ENCODE data around the gene CTNND2. TPM values are rescaled to one million over a fixed set of nuclear protein-coding genes. Genes with fewer than 3 reads are reported as not detected.
A peak's percentile ranks its signal among the peaks of the same experiment; 100 is the strongest.
"Not testable (repeated sequence)": the region's sequence is repeated elsewhere in the genome, so short reads cannot be mapped to it uniquely, and the experiment has no call there.

Gene CTNND2
- total RNA-seq, 1 experiment from 2014 or later = not detected

DNA sequence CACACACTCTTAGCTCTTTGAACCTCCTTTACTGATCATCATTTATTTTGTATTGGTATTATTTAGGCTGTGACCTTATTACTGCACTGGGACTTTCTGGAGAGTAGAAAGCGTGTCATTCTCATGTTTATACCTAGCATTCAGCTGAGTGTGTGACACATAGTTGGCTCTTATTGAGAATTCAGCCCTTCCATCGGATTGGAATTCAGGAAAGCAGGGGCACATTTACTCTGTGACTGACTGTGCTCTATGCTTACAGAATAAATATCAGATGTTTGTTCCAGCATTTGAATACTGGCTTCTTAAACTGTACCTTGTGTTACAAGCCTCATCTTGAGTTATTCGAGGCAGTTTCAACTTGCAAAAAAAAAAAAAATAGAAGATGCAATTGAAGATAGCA lies 782.4 kb downstream of the CTNND2 start:
- no peak for DNase-seq (ENCODE audit: low spot score)

DNA sequence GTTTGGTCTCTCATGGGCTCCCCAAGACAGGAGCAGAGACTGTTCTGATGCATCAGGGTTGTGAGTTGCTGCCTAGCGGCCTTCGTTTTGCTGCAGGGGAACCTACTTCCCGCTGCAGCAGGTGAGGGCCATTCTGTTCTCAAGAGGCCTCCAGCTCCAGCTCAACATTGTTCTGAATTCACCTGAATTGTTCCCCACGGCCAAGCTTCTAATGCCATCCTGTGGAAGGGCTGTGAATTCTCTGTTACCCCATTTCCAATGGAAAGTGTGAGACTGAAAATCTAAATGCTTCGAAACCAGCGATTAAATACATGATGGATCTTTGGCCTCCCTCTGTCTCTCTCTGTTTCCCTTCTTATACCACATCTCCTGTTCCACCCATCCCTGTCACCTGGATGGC lies 794.1 kb downstream of the CTNND2 start:
- DNase-seq (ENCODE audit: low spot score) = no peak

DNA sequence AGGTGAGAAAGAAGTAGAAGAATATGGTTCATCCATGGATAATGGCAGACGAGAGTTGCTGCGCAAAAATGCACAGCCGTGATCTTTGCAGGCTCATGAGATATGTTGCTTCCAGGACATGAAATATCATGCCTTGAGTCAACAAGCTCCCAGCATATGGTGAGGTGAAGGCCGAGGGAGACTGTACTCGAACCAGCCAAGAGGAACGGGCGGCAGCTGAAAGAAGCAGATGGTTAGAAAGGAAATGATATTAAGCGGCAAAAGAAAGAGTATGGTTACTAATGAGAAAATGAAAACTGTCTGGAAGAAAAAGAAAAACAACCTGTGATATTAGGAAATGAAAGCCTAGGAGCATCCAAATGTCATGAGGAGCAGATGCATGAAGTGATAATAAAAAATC lies 798.5 kb downstream of the CTNND2 start:
- no peak for DNase-seq (ENCODE audit: low spot score)

DNA sequence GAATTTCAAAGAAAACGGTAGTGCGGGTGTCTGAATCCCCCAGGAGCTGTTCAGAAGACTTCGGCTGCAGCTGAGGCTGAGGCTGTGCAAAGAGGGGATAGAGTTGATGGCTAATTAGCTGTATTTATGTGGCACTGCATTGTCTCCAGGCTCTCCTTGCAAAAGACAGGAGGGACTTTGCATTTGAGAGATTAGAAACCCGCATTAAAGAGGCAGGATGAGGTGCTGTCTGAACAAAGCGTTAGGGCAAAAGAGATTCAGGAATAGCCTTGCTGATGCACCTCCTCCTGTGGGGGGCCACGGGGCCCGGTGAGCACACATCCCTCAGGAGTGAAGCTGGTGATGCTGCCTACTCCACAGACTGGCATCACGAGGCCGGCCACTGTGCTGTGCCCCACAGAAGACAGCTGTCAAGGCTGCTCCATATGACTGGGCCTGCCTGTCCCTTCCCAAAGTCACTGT lies 799.6 kb downstream of the CTNND2 start:
- no peak for DNase-seq (ENCODE audit: low spot score)

DNA sequence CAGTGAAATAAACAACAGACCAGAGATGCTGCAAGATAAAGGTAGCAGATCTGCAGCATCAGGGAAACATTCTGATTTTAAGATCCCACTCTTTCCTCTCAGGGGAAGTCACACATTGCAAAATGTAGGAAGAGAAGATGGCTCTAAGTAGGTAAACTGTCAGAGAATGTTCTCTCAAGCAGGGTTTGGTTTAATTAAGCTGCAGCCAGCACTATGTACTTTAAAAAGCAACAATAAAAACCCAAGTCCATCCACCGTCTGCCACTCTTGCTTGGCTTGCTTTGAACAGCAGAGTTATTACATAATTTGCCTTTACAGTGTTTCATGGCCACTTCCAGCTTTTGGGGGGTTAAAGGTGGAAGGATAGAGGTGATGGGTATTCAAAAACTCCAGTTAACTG lies 800.0 kb downstream of the CTNND2 start:
- DNase-seq (ENCODE audit: low spot score) = no peak

DNA sequence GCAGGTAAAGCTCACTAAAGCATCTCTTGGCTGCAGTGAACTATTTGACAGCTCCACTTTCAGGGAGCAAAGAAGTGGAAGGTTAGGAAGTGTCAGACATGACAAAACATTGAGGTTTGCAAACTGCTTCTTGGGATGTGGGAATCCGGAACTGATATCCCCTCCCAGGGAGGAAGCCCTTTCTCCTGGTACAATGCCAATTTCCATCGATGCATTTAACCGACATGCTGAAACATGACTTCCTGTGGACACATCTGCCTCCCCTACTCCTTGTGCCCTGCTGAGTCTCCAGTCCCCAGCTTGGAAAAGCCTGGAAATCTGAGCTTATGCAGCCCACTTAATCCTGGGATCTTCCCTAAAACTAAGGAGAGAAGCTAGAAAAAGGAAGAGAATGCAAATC lies 820.1 kb downstream of the CTNND2 start:
- DNase-seq (ENCODE audit: low spot score) = no peak

DNA sequence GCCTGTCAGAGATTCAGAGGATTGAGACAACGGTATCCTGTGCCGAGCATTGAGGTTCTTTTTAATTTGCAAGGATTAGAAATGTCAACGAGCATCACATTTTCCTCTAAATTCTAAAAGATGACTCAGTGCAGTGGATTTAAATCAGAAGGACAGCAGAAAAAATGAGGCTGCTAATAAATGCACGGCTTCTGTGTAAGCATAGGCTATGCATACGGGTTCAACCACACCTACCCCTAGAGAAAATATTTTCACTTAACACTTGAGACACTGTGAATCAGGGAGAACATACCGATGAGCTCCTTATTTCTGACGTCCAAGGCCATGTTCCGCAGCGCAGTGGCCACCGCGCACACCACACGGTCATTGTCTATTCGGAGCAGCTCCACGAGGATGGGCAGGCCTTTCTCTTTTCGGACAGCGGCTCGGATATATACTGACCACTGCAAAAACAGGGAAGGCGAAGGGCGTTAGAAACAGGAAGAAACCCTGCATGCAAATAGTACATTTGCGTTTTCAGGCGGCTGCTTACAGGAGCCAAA lies 821.8 kb downstream of the CTNND2 start:
- DNase-seq (ENCODE audit: low spot score) = no peak

DNA sequence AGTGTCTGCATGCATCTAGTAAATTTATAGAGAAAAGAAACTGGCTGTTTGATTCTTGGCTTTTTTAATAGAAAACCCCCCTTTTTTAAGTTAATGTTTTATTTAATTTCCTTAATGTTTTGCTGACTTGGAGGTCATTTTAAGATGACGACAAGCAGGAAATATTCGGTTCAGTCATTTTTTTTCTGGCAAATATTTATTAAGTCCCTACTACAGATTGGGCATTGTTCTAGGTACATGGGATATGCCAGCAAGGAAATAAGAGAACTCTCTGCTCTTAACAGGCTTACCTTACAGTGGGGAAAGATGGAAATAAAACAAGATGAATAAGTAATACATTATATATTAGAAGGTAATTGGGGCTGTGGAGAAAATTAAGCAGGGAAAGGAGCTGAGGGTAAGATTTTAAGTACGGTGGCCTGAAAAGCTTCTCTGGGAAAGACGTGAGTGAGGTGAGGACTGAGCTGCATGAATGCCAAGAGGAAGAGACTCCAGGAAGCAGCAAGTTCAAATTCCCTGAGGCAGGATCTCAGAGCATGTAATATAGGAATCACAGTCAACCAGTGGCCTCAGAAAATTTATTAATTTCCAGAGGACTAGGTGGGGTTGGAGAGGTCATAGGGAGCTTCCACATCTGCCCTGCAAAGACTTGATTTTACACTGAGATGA lies 827.2 kb downstream of the CTNND2 start:
- no peak for DNase-seq (ENCODE audit: low spot score)

DNA sequence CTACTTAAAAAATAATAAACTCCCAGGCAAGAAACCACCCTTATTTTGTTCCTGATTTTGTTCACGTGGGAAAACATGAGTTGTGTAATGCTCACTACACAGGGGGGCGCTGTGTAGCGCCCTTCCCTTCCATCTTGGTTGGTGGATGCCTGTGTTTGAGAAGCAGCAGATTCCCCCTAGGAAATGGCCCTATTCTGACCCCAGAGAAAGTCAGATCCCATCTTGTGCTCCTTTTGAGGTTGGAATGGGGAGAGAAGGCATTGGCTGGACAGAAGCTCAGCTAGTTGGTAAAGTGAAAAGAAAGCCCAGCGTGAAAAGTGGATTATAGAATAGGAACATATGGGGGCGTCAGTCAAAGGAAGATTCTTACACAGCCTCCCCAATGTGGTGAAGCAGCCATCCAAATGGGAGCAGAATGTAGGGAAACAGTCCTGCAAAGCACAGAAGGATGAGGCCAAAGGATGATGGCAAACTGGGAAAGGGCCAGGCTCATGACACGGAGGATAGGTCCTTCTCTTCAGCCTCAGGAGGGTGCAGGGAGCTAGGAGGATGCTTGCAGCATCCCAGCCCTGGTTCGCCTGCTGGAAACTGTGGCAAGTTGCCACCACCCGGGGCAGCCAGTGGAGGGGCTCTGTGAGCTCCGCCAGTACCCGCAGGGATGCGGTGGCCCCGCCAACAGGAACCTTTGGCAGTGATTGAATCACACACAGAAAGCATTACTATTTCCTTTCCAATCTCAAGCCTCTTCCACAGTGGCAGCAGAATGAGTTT lies 829.0 kb downstream of the CTNND2 start:
- DNase-seq (ENCODE audit: low spot score) = no peak

DNA sequence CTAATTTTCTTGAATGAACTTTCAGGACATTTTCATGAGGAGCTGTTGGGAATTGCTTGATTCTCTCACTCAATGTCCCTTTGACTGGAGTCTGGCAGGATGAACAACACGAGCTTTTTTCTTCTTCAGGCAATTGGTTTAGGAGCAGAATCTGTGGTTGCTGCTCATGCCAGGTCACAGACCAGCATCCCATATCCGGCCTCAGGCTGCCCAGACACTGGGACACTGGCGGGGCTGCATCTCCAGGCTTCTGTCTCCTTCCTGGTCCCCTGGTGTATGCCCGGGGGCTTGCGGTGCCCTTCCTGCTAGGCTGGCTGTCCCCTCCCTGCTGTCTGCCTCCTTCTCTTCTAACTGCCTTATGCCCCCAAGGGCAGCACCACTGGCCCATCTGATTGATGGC lies 831.7 kb downstream of the CTNND2 start:
- no peak for DNase-seq (ENCODE audit: low spot score)

DNA sequence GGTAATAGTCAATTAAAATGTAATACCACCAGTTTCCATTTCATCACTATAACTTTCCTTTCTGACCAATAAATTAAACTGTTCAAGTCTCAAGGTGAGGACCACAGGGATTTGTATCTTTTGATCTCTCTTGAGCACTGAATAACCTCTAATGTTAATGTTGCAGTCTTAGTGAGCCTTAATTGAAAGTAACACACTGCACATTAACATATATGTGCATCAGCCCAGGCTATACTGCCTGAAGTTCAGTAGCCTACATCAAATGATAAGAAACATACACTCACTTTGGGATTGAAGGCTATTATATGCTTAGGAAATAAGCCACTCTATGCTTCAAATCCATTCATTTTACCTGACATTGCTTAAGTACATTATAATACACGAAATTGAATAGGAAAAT lies 832.2 kb downstream of the CTNND2 start:
- DNase-seq (ENCODE audit: low spot score) = no peak

DNA sequence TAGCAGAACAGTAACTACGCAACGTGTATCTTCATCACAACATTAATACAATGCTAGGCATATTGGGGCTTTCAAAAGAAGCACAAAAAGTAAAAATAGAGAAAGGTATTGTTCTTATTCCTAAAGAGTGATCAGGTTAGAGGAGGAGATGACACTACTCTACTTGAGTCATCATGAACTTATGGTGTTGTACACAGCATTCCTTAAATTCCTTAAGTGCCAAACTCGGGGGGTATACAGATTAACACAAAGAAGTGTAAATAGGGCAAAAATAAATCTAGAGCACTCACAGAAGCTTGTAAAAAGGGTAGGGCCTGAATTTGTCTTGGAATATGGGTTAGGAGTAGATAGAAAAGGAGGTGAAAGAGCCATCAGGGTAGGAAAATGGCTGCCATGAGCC lies 835.2 kb downstream of the CTNND2 start:
- no peak for DNase-seq (ENCODE audit: low spot score)

DNA sequence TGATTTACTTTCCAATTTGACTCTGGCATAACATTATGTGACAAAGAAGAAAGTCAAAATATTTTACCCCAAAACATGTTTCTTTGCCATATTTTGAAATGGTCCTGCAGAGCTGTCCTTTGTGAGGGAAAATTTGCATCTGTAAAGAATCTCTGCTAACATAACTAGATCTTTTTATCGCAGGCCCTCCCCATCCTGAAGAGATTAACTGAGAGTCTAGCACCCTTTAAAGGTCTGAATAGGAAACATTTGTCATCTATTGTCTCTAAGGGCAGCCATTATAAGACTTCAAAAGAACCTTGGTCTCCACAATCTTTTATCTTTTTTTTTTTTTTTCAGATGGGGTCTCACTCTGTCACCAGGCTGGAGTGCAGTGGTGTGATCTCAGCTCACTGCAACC lies 838.5 kb downstream of the CTNND2 start:
- not testable (repeated sequence) for DNase-seq (ENCODE audit: low spot score)

DNA sequence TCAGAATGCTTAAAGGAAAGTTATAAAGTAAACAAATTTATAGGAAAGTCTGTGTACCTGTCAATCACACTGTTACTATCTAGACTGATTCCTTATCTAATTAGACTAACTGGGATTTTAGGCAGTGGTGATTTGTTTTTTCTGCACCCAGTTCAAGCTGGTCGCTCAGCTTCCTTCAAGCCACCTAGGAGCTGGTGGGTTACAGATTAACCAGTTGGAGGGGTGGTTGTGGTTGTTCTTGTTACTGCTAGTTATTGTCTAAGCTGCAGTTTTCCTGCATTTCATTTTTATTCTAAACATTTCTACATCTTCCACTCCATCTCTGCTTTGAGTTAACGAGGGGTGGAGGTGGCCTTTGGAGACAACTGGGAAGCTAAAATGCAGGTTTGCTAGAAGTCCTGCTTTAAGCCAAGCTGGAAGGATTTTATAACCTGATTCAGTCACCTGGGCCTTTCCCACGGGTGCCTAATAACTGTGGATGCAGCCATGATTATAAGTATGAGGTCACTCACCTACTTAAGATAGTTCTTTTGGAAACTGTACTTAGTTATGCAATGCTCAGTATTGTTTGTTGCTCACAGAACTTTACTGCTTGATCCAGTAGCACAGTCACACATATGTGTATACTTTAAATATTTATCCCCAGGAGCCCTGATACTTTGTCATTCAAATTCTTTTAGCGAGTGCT lies 839.3 kb downstream of the CTNND2 start:
- DNase-seq (ENCODE audit: low spot score) = no peak

DNA sequence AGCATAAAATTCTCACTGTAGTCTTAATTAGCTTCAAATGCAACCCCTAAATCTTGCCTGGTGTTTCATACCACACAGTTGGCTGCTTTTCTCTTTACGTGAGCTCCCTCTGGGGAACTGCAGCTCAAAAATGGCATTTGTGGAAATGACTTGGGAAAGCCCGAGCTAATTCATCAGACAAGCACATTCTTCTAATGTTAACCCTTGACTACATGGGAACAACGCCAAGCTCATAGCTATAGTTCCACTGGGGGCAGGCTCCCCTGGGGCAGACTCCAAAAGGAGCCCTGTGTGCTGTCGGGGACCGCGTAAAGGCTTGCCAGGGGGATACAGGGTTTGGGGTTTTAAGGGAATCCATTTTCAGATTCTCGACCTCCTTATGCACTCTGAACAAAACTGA lies 841.8 kb downstream of the CTNND2 start:
- no peak for DNase-seq (ENCODE audit: low spot score)

DNA sequence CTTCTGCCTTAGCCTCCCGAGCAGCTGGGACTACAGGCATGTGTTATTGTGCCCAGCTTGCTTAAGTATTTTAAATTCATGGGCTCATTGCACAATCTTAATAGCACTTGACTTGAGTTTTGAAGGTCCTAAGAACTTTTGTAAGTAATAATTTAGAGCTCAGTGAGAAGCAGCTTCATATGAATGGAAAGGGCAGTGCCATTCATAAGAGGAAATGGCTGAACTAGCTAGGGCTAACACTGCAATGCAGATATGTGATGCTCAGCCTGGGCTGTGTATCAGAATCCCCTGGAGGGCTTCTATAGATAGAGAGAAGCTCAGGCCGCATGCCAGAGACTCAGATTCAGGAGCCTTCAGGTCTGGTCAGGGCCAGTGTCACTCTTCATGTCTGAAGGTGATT lies 847.7 kb downstream of the CTNND2 start:
- DNase-seq (ENCODE audit: low spot score) = no peak

DNA sequence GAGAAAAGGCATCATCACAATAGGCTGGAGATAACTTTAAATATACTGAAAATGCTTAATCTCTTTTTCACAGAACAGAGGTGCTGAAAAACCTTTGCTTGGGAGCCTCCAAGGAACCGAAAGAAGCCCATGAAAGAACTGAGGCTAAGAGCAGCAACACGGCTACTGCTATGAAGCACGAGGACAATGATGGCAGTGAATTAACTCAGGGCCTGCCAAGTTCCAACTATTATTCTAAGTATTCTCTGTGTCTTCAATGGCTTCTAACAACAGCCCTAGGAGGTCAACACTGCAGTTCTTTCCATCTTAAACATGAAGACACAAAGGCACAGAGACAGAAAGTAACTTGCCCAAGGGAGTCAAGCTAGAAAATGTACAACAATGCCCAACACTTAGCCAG lies 850.2 kb downstream of the CTNND2 start:
- no peak for DNase-seq (ENCODE audit: low spot score)

DNA sequence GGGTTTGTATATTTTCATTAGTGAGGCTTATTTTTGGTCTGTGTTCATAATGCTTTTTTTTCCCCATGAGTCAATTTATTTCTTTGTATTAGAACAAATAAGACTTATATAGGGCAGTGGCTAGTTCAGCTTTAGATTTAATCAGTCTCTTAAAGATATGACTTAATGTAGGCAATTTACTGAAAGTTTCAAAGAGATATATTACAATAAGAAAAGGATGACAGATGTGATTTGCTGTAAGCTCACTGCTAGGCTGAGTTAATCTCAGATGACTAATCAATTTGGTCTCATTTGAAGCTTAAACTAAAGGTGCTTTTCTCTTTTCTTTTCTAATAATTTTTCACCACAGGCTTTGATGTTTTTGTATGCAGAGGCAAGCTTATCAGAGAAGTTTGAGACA lies 851.4 kb downstream of the CTNND2 start:
- no peak for DNase-seq (ENCODE audit: low spot score)

DNA sequence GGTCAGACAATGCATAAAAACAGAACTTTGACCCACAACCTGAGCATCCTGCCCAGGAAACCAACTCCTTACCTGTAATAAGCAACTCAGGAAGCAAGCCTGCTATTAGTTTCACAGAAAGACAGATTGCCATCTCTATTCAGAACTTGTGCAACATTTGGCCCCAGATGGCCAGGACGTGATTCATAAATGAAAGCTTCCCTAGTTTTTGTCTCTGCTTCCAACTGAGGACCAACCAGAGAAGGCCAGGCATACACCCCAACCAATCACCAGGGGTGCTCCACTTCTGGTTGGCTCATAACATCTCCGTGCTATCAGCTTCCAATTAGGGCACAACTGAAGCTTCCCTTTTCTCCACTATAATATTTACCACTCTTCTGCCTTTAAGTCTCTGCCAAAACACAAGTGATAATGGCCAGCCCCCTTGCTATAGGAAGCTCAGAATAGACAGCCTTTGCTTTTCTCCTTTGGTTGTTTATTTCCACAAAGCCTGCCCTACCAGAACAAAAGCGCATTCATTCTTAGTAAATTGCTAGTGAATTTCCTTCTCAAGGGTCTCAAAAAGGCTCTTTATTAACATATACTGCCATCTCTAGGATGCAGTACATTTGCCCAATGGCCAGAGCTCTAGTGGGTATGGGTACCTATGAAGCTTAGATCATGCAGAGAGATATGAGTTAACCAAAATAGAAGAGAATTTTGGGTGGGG lies 853.5 kb downstream of the CTNND2 start:
- DNase-seq (ENCODE audit: low spot score) = no peak

DNA sequence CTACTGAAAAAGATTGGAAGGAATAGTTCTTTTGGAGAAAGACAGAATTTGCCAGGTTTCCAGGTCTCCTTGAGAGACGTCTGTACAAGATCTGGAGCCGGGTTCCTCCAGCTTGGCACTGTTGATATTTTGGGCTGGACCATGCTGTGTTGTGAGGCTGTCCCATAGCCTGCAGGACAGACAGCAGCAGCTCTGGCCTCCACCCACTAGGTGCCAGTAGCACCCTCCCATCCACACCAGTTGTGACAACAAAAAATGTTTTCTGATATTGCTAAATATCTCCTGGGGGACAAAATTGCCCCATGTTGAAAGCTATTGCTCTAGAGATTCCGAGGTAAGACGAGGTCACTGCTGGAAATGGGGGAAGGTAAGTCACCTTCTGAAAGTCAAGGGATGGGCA lies 855.5 kb downstream of the CTNND2 start:
- DNase-seq (ENCODE audit: low spot score) = peak; percentile 22

DNA sequence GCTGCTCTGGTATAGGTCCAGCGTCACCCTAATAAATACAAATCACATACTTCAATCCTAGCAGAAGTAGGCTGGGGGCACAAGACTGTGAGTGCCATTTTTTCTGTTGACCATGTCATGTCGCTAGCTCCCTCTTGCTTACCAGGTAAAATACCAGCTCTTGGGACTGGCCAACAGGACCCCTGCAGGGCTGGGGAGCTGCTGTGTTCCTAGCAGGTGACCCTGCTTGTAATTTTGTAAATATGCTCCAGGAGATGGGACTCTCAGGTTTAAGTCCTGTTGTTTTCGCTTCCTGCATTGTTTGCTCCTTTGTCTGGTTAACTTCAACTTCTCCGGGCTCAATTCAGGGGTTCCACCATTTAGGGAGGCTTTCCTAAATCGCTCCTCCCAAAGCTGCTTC lies 856.6 kb downstream of the CTNND2 start:
- DNase-seq (ENCODE audit: low spot score) = no peak

DNA sequence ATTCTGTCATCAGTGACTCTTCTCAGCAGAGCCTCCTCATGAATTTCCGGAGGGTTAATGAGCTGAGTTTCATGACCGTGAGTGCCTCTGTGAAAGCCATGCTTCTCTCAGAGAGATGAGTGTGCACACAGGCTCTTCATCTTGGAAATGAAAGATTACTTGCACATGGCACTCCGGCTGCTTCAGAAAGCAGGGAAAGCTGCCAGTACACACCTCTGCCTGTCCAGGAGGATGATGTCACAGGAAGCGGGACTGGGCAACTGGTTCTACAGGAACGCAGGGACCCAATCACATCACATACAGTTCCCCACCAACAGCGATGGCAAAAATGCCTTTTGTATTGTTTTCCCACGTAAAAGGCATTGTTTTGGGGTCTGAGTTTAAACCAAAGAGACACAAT lies 857.2 kb downstream of the CTNND2 start:
- no peak for DNase-seq (ENCODE audit: low spot score)

Data from HT-29 (cell line).